SKM-1 treated with dmso at 0.1 percent for 144 hours (cell line): ENCODE measurements around the gene C22orf39.

Experiments used
- DNase-seq: peaks from one replicate; lab custom pipeline; 2025; ENCODE audit not compliant: unreplicated experiment; lab: John Stamatoyannopoulos, UW

C22orf39 gene

GRCh38 chr22:19477321-19478044 lies 30.0 kb upstream of the C22orf39 start:
- no peak for DNase-seq

- DNase-seq, result no peak
These were observed 28.5 kb upstream of the C22orf39 start for GRCh38 chr22:19476023-19476422.

GRCh38 chr22:19473578-19473977 lies 26.1 kb upstream of the C22orf39 start:
- DNase-seq, result no peak

GRCh38 chr22:19472233-19472632 lies 24.7 kb upstream of the C22orf39 start:
- DNase-seq, result no peak

GRCh38 chr22:19471572-19471971 lies 24.1 kb upstream of the C22orf39 start:
- DNase-seq, result no peak

- no peak for DNase-seq
These were observed 22.5 kb upstream of the C22orf39 start for GRCh38 chr22:19470010-19470409.

GRCh38 chr22:19469421-19469820 lies 21.9 kb upstream of the C22orf39 start:
- no peak for DNase-seq

GRCh38 chr22:19467912-19468311 lies 20.4 kb upstream of the C22orf39 start:
- DNase-seq, result no peak

- no peak for DNase-seq
These were observed 19.6 kb upstream of the C22orf39 start for GRCh38 chr22:19466848-19467752.

GRCh38 chr22:19466126-19466716 lies 18.7 kb upstream of the C22orf39 start:
- no peak for DNase-seq

- no peak for DNase-seq
These were observed 17.5 kb upstream of the C22orf39 start for GRCh38 chr22:19464975-19465374.

GRCh38 chr22:19464546-19464945 lies 17.0 kb upstream of the C22orf39 start:
- DNase-seq, result no peak

- DNase-seq, result no peak
These were observed 16.3 kb upstream of the C22orf39 start for GRCh38 chr22:19463491-19464469.

GRCh38 chr22:19463008-19463407 lies 15.5 kb upstream of the C22orf39 start:
- DNase-seq, result no peak

- DNase-seq, result no peak
These were observed 14.0 kb upstream of the C22orf39 start for GRCh38 chr22:19461506-19461905.

GRCh38 chr22:19460036-19460435 lies 12.5 kb upstream of the C22orf39 start:
- no peak for DNase-seq

- DNase-seq, result no peak
These were observed 10.4 kb upstream of the C22orf39 start for GRCh38 chr22:19457828-19458428.

GRCh38 chr22:19456541-19456940 lies 9.0 kb upstream of the C22orf39 start:
- DNase-seq, result no peak

- no peak for DNase-seq
These were observed 8.3 kb upstream of the C22orf39 start for GRCh38 chr22:19455585-19456370.
